Pancreas (tissue), 10 donors: ENCODE data around the gene USF2. TPM values are rescaled to one million over a fixed set of nuclear protein-coding genes. Genes with fewer than 3 reads are reported as not detected.

Experiments
- ATAC-seq, 4 donors: fragments of 200-7000 bp; cut with Tn5 transposase; one replicate each; pipeline versions ENCODE4 v1.8.0 to v1.9.1; 2020; ENCODE audit warnings: mild to moderate bottlenecking in 4 of 4, moderate library complexity in 4 of 4
- DNase-seq, 6 donors: peaks; one replicate each; pipeline ENCODE4 v3.0.0-alpha.2; 2020
- FAIRE-seq: peaks from 2 replicates; lab custom pipeline; 2012; peaks lifted over from hg19 to GRCh38; lab: Jason Lieb, UNC
- H3K27ac ChIP-seq, 4 donors: fragments of 200-600 bp; sonication (generic); 1 replicate in 3 of 4; 2 replicates in 1 of 4; pipeline versions ENCODE4 v1.5.0 to v1.8.0; 2020
- H3K27me3 ChIP-seq, 4 donors: fragments of 200-600 bp; one replicate each; pipeline ENCODE4 v1.8.0; 2021
- H3K36me3 ChIP-seq, 3 donors: fragments of 200-600 bp; sonication (generic) in 1 of 3; one replicate each; pipeline versions ENCODE4 v1.5.0 to v1.8.0; 2020 to 2021
- H3K4me1 ChIP-seq, 3 donors: fragments of 200-600 bp; one replicate each; pipeline ENCODE4 v1.8.0; 2021
- H3K4me3 ChIP-seq, 4 donors: fragments of 200-600 bp; sonication (generic) in 2 of 4; one replicate each; pipeline versions ENCODE4 v1.5.0 to v1.8.0; 2020 to 2021
- H3K9me3 ChIP-seq, 4 donors: fragments of 200-600 bp; one replicate each; pipeline ENCODE4 v1.8.0; 2021
- WGBS, 2 donors: extraction: QIAGEN DNeasy Blood & Tissue Kit; methylation state at CpG; one replicate each; pipeline ENCODE4 v1.1.7; 2013; 5-methylcytosine and 5-hydroxymethylcytosine counted together
- intact Hi-C, 3 donors: fragments of 100-400 bp; cut with DNase I; formaldehyde crosslinking; loops; one replicate each; pipeline versions ENCODE4 v1.11.1 to v1.14.2; 2022
- polyA plus RNA-seq, 2 donors: library from polyadenylated mRNA; stranded (reverse); fragments of 200-250 nt; gene quantifications; one replicate each; pipeline ENCODE4 v1.2.3, GENCODE V29; 2013
- total RNA-seq, 6 donors: library from RNA; stranded (reverse); fragmentation: NEBNext Ultra II Directional in 4 of 6; extraction: Animal tissue kit (Norgen Biotek cat#: 25700) in 4 of 6; gene quantifications; one replicate each; pipeline versions ENCODE4 v1.2.1 to v1.2.4, GENCODE V29; 2021 to 2023
- TF ChIP-seq, protein P1 (sequence below), 4 donors: fragments of 200-600 bp; sonication (generic) in 3 of 4; IDR thresholded peaks; one replicate each; pipeline versions ENCODE4 v1.5.0 to v1.8.0; 2021; ENCODE audit warnings: antibody characterized with exemption in 4 of 4
- donor health status: healthy with polysubstance abuse.
- donor health status: DM: no; HTN: no; CAD: no; lungs with moderate emphysema.
- donor health status: DM: no; HTN: no; CAD: no.
- donor health status: control.
- donor health status: control.
- donor health status: Bipolar disorder and iron deficiency.
- donor health status: DM: yes; HTN: yes; CAD: no.
- donor health status: DM: no; HTN: no; CAD: no.
- donor health status: DM: no; HTN: no; CAD: no.
- donor health status: DM: yes; HTN: yes; CAD: no.

The USF2 gene
- total and polyA plus RNA-seq, 8 donors = 46.4 to 112 (median 60.6) TPM

DNA sequence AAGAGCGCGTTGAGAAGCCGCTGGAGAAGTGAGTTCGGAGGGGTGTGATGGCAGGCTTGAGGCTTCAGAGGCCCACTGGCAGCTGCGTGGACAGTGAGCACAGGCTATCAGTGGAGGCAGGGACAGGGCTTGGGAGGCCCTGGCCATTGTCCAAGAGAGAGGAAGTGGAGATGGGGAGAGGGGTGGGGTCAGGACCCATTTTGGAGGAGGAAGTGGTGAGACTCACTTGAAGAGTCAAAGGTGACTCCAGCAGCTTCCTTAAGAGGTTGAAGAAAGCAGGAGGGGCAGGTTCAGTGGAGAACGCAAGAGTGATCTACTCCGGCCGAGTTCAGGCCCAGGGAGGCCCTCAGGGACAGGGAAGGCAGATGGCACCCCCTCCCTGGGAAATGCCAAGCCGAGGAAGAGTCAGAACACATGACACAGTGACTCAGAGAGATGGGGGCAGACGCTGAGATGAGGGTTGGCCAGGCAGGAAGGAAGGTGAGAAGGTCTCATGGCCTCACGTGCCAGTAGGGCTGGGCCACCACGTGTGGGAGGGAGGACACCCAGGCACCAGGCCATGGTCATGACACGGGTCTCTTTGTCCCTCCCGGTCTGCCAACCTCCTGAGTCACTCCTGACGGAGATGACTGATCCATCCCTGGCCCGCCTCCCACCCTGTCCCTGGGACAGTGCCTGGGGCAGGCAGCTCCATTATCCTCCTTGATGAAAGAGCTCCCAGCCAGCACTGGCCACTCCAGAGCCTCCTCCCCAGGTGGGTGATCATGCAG lies 50.1 kb downstream of the USF2 start:
- ATAC-seq = peak in 3 of 4 donors; percentile 40 to 65 (median 62)
- no peak overlapping the region for H3K4me3 ChIP-seq
- TF ChIP-seq, protein P1, sequence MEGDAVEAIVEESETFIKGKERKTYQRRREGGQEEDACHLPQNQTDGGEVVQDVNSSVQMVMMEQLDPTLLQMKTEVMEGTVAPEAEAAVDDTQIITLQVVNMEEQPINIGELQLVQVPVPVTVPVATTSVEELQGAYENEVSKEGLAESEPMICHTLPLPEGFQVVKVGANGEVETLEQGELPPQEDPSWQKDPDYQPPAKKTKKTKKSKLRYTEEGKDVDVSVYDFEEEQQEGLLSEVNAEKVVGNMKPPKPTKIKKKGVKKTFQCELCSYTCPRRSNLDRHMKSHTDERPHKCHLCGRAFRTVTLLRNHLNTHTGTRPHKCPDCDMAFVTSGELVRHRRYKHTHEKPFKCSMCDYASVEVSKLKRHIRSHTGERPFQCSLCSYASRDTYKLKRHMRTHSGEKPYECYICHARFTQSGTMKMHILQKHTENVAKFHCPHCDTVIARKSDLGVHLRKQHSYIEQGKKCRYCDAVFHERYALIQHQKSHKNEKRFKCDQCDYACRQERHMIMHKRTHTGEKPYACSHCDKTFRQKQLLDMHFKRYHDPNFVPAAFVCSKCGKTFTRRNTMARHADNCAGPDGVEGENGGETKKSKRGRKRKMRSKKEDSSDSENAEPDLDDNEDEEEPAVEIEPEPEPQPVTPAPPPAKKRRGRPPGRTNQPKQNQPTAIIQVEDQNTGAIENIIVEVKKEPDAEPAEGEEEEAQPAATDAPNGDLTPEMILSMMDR (IDR thresholded peaks at IDR 0.05) = no peak
- 71 to 73% methylated on average over 15 to 16 of the region's 16 CpGs for WGBS, 2 donors
- peak in 3 of 6 donors; percentile 20 to 34 (median 27) for DNase-seq
- H3K36me3 ChIP-seq = no peaks in the 10 kb centered on the region
- H3K27me3 ChIP-seq = no peaks in the 10 kb centered on the region
- H3K27ac ChIP-seq = peak overlapping the region in 1 of 4 donors; percentile 23
- intact Hi-C loops = no loop called here
- no peaks in the 10 kb centered on the region for H3K4me1 ChIP-seq
- H3K9me3 ChIP-seq = no peaks in the 10 kb centered on the region
- no peak for FAIRE-seq

DNA sequence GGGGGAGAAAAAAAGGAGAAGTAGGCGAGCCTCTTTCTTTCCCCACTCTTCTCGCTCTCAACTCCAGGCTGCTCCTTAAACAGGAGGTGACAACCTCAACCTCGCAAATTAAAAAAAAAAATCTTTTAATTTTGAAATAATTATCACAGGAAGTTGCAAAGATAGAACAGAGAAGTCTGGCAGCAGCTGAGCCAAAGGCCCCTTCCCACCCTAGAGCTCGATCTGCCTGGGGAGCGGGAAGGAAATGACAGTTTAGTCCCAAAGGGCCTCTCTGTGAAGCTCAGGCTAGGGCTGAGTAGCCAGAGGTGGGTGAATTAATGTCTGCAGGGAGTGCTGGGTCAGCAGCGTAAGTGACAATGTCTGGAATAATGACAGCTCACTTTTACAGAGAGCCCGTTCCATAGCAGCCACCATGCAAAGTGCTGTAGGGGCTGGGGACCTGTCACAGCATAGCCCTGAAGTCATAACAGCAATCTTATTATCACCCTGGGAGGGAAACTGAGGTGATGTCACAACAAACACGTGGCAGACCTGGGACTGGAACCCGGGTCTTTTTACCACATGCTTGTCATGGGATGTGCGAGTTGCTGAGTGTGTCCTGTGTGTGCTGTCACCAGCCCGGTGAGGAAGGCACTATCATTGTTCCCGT lies 51.4 kb downstream of the USF2 start:
- TF ChIP-seq, protein P1 (IDR thresholded peaks at IDR 0.05) = no peak
- Histone ChIP-seq H3K36me3 (no peaks in the 10 kb centered on the region), H3K27me3 (no peaks in the 10 kb centered on the region), H3K27ac (no peak overlapping the region), H3K4me1 (no peaks in the 10 kb centered on the region), H3K4me3 (no peak overlapping the region), H3K9me3 (no peaks in the 10 kb centered on the region)
- intact Hi-C loops = no loop called here
- no peak for DNase-seq
- ATAC-seq = peak in 1 of 4 donors; percentile 17
- 71 to 73% methylated on average over 12 of the region's 12 CpGs for WGBS, 2 donors
- no peak for FAIRE-seq

DNA sequence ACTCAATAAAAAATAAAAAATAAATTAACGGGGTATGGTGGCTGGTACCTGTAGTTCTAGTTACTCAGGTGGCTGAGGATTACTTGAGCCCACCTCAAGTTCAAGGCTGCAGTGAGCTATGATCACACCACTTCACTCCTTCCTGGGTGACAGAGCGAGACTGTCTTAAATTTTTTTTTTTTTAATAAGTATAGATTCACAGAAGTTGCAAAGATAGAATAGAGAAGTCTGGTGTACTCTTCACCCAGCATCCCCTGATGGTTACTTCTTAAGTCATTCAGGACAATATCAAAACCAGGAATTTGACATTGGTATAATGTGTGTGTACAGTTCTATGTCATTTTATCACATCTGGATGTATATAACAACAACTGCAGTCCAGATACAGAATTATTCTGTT lies 52.5 kb downstream of the USF2 start:
- Histone ChIP-seq H3K27me3 (no peaks in the 10 kb centered on the region), H3K4me1 (no peaks in the 10 kb centered on the region), H3K4me3 (no peak overlapping the region), H3K27ac (no peak overlapping the region), H3K9me3 (no peaks in the 10 kb centered on the region), H3K36me3 (no peaks in the 10 kb centered on the region)
- intact Hi-C loops = no loop called here
- ATAC-seq (no peak), FAIRE-seq (no peak), DNase-seq (no peak)
- TF ChIP-seq, protein P1 (IDR thresholded peaks at IDR 0.05) = no peak
- WGBS, 2 donors = 87 to 88% methylated on average over 2 of the region's 2 CpGs

DNA sequence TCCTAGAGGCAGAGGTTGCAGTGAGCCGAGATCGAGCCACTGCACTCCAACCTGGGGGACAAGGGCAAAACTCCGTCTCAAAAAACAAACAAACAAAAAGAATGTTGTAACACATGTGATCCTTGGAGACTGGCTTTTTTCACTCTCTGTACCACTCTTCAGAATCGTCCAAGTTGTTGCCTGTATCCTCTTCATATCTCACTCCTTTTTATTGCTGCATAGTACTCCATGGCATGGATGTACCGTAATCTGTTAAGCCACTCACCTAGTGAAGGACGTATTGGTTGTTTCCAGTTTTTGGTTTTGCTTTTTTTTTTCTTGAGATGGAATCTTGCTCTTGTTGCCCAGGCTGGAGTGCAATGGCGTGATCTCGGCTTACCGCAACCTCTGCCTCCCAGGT lies 53.3 kb downstream of the USF2 start:
- FAIRE-seq = no peak
- intact Hi-C loops = no loop called here
- WGBS, 2 donors = 85 to 91% methylated on average over 9 of the region's 9 CpGs
- H3K4me1 ChIP-seq = no peaks in the 10 kb centered on the region
- H3K27ac ChIP-seq = no peak overlapping the region
- H3K9me3 ChIP-seq = no peaks in the 10 kb centered on the region
- TF ChIP-seq, protein P1 (IDR thresholded peaks at IDR 0.05) = no peak
- no peak for ATAC-seq
- DNase-seq = no peak
- no peaks in the 10 kb centered on the region for H3K36me3 ChIP-seq
- H3K4me3 ChIP-seq = no peak overlapping the region
- H3K27me3 ChIP-seq = no peaks in the 10 kb centered on the region

DNA sequence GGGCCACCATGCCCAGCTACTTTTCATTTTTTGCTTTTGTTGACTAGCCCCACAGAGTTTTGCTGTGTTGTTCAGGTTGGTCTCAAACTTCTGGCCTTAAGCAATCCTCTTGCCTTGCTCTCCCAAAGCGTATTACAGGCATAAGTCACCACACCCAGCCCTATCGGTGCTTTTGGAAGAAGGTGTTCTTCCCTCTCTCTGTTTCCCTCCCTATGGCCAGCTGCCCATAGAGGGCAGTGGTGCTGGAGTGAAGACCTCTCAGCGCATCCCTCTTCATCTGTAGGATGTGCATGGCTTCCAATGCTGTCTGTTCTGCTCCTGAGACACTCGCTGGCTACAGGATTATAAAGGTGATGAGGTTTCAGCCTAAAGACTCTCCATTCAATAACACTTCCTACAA lies 58.9 kb downstream of the USF2 start:
- TF ChIP-seq, protein P1 (IDR thresholded peaks at IDR 0.05) = no peak
- DNase-seq (peak in 1 of 6 donors; percentile 3), ATAC-seq (no peak), FAIRE-seq (no peak)
- Histone ChIP-seq H3K27ac (no peak overlapping the region), H3K36me3 (no peaks in the 10 kb centered on the region), H3K27me3 (no peaks in the 10 kb centered on the region), H3K4me3 (no peak overlapping the region), H3K4me1 (no peaks in the 10 kb centered on the region), H3K9me3 (no peaks in the 10 kb centered on the region)
- intact Hi-C loops = no loop called here
- WGBS, 2 donors = 71 to 75% methylated on average over 4 of the region's 4 CpGs
